ENCODE data around the gene ANO9.

ANO9 gene

GRCh38 chr11:382081-382629 lies 59.7 kb downstream of the ANO9 start:
- TF ChIP-seq CTCF (IDR thresholded peaks at IDR 0.05; ENCODE audit: extremely low read depth, insufficient read depth, missing control alignments): no peak
- DNase-seq (ENCODE audit: low spot score): no peak
- in situ Hi-C loops (cut with MboI; ENCODE audit: low pct_unique_long_range_greater_than_20kb, low sequenced_read_pairs, unreplicated experiment): no loop called here

- in situ Hi-C loops (cut with MboI; ENCODE audit: low pct_unique_long_range_greater_than_20kb, low sequenced_read_pairs, unreplicated experiment): no loop called here
- DNase-seq (ENCODE audit: low spot score): no peak
- TF ChIP-seq CTCF (IDR thresholded peaks at IDR 0.05; ENCODE audit: extremely low read depth, insufficient read depth, missing control alignments): no peak
Measured at GRCh38 chr11:381501-382072, 60.2 kb downstream of the ANO9 start.

DNA sequence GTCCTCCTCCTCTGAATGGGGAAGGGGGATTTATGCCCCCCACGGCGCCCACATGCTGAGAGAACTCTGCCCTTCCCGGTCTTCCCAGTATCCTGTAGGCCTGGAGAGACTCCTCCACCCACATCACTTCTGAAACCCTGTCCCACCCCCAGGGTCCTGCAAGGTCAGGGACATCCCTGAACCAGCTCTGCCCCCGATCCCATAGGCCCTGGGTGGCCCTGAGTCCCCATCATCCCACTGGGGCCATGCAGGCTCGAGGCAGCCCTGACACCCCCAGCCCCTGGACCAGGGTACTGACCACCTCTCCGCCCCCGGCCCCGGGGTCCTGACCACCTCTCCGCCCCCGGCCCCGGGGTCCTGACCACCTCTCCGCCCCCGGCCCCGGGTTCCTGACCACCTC lies 60.8 kb downstream of the ANO9 start:
- TF ChIP-seq CTCF (IDR thresholded peaks at IDR 0.05; ENCODE audit: extremely low read depth, insufficient read depth, missing control alignments): no peak
- in situ Hi-C loops (cut with MboI; ENCODE audit: low pct_unique_long_range_greater_than_20kb, low sequenced_read_pairs, unreplicated experiment): no loop called here
- DNase-seq (ENCODE audit: low spot score): no peak

DNA sequence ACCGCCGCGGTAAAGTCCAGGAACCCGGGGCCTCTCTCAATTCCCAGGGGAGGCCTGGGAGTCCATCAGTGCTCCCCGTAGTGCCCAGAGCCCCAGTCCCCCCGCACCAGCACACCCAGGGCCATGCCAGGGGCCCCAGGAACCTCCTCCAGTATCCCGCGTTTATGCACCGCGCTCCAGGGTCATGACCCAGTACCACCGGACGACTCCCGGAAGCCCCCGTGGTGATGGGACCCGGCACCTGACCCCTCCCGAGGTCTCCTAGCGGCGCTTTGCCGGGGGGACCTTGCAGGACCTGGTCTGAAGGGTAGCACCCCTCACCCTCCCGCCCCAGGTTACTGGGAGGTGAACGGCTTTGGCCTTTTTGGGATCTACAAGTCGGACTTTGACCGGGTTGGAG lies 61.3 kb downstream of the ANO9 start:
- TF ChIP-seq CTCF (IDR thresholded peaks at IDR 0.05; ENCODE audit: extremely low read depth, insufficient read depth, missing control alignments): no peak
- DNase-seq (ENCODE audit: low spot score): no peak
- in situ Hi-C loops (cut with MboI; ENCODE audit: low pct_unique_long_range_greater_than_20kb, low sequenced_read_pairs, unreplicated experiment): no loop called here

GRCh38 chr11:380095-380480 lies 61.7 kb downstream of the ANO9 start:
- in situ Hi-C loops (cut with MboI; ENCODE audit: low pct_unique_long_range_greater_than_20kb, low sequenced_read_pairs, unreplicated experiment): no loop called here
- DNase-seq (ENCODE audit: low spot score): no peak
- TF ChIP-seq CTCF (IDR thresholded peaks at IDR 0.05; ENCODE audit: extremely low read depth, insufficient read depth, missing control alignments): no peak

DNA sequence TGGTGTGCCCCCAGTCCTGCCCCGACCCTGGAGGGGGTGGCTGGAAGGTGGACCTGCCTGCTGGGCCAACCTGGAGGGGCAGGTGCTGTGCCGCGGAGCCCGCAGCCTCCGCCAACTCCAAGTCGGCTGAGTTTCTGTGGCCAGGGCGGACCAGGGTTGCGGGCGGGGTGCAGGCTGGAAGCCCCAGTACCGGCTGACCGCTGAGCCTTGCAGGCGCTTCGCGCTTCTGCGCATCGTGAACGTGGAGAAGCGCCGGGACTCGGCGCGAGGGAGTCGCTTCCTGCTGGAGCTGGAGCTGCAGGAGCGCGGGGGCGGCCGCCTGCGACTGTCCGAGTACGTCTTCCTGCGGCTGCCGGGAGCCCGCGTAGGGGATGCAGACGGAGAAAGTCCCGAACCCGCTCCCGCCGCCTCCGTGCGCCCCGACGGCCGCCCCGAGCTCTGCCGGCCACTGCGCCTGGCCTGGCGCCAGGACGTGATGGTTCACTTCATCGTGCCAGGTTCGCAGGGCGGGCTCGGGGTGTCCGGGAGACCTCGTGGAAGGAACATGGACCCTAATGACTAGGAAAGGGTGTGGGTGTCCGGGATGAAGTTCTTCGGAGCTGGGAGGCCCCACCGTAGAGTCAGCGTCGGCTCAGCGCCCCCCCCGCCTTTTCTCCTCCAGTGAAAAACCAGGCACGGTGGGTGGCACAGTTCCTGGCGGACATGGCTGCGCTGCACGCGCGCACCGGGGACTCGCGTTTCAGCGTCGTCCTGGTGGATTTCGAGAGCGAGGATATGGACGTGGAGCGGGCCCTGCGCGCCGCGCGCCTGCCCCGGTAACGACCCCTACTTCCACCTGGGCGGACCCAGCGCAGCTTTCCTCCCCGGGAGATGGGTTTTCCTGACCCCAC lies 62.4 kb downstream of the ANO9 start:
- TF ChIP-seq CTCF (IDR thresholded peaks at IDR 0.05; ENCODE audit: extremely low read depth, insufficient read depth, missing control alignments): no peak
- DNase-seq (ENCODE audit: low spot score): no peak
- in situ Hi-C loops (cut with MboI; ENCODE audit: low pct_unique_long_range_greater_than_20kb, low sequenced_read_pairs, unreplicated experiment): no loop called here
